SHP77 (cell line): ENCODE measurements around the gene NUP153.
"Not testable (repeated sequence)": the region's sequence is repeated elsewhere in the genome, so short reads cannot be mapped to it uniquely, and the experiment has no call there.

Experiments
- DNase-seq, 2 experiments: peaks; one replicate each; lab custom pipeline; 2025; lab: John Stamatoyannopoulos, UW

NUP153 gene

DNA sequence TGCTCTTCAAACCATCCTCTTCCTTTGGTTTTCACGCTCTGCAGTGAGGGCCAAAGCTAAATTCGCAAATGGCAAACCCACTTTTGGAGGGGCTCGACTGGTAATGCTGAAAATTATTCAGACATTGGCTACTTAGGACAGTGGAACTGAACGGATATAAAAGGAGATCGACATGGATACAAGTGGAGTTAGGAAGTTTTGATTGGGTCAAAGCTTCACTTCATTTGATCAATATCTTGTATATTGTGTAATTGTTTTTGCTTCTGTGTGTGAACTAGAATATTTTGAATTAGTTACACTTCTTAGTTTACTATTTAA lies 105.4 kb downstream of the NUP153 start:
- no peak for DNase-seq

DNA sequence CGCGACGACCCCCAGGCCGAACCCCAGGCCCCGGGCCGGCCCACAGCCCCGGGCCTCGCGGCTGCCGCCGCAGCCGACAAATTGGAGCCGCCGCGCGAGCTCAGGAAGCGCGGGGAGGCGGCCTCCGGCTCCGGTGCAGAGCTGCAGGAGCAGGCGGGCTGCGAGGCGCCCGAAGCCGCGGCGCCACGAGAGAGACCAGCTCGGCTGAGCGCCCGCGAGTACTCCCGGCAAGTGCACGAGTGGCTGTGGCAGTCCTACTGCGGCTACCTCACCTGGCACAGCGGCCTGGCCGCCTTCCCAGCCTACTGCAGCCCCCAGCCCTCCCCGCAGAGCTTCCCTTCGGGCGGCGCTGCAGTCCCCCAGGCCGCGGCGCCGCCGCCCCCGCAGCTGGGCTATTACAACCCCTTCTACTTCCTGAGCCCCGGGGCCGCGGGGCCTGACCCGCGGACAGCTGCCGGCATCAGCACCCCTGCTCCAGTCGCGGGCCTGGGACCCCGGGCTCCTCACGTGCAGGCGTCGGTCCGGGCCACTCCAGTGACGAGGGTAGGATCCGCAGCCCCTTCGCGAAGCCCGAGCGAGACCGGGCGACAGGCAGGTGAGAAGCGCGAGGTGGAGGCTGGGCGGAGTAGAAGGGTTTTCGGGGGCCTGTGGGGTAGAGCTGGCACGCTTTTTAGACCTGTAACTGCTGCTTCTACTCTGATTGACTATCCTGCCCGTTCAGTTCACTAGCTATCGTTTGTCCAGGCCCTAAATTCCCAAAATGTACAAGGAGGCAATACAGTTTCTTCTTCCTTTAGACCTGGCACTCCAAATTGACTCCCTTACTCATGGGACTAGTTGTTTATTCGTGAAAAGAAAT lies 106.0 kb downstream of the NUP153 start:
- DNase-seq: peak in 1 of 2 experiments; percentile 34

- DNase-seq: peak; percentile 77 to 89
These were observed 106.7 kb downstream of the NUP153 start, which contains the start of gene FAM8A1 for GRCh38 chr6:17599877-17600526. TSS of gene FAM8A1 (plus strand) at chr6:17600302. CDS start at chr6:17600410, 108 bp downstream.

DNA sequence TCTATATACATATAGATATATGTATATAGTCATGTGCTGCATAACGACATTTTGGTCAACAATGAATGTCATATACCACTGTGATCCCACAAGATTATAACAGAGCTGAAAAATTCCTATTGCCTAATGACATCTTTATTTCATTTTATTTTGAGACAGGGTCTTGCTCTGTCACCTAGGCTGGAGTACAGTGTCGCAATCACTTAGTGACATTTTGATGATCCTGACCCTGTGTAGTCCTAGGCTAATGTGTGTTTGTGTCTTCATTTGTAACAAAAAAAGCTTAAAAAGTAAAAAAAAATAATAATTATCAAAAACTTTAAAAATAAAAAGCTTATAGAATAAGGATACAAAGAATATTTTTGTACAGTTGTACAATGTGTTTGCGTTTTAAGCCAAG lies 110.6 kb downstream of the NUP153 start:
- DNase-seq: no peak

GRCh38 chr6:17593246-17593645 lies 113.5 kb downstream of the NUP153 start:
- DNase-seq: no peak

DNA sequence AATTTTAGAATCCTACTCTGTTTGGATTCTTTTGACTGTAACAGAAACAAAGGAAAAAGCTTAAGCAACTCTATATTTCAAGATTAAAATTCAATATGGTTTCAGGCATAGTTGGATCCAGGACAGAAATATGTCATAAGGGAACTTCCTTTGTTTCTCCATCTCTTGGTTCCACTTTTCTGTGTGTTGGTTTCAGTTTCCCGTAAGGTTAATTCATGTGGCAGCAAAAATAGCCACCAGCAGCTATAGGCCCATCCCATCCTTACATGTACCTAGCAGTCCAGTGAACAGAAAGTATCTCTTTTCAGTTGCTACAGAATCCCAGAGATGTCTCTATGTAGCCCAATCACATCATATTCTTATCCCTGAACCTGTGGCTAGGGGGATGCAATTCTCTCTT lies 115.4 kb downstream of the NUP153 start:
- DNase-seq: no peak

DNA sequence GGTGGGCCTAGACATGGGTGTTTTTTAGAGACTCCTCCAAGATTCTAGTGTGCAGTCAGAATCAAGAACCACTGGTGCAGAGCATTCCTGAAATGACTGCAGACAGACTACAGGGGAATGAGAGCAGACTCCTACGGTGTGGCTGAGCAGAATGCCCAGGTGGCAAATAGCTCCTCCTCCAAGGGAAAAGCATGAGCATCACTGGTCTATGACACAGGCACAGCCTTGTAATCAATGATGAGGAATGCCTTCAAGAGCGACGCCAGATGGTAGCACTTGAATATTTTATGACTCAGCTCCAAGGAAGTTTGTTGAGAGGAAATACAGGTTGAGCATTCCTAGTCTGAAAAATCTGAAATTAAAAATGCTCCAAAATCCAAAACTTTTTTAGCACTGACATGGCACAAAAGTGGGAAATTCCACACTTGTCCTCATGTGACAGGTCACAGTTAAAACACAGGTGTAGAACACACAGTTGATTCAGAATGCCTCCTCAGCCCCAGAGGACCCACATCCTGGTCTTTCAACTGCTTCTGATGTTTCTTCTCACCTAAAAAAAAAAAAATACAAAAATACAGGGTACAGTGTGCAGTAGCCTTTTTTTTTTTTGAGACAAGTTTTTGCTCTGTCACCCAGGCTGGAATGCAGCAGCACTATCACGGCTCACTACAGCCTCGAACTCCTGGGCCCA lies 117.2 kb downstream of the NUP153 start:
- DNase-seq: peak; percentile 37 to 51

- no peak for DNase-seq
These were observed 118.7 kb downstream of the NUP153 start for GRCh38 chr6:17588011-17588410.

GRCh38 chr6:17586623-17587022 lies 120.1 kb downstream of the NUP153 start:
- DNase-seq: not testable (repeated sequence)

GRCh38 chr6:17585766-17586490 lies 120.8 kb downstream of the NUP153 start:
- DNase-seq: no peak

- DNase-seq: peak; percentile 48 to 61
These were observed 122.4 kb downstream of the NUP153 start for GRCh38 chr6:17584241-17584803.

GRCh38 chr6:17583811-17584210 lies 122.9 kb downstream of the NUP153 start:
- no peak for DNase-seq

DNA sequence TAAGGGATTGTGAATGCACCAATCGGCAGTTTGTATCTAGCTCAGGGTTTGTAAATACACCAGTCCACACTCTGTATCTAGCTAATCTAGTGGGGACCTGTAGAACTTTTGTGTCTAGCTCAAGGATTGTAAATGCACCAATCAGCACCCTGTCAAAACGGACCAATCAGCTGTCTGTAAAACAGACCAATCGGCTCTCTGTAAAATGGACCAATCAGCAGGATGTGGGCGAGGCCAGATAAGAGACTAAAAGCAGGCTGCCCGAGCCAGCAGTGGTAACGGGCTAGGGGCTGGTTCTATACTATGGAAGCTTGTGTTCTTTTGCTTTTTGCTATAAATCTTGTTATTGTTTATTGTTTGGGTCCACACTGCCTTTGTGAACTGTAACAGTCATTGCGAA lies 125.4 kb downstream of the NUP153 start:
- DNase-seq: not testable (repeated sequence)

- DNase-seq: peak in 1 of 2 experiments; percentile 44
These were observed 126.1 kb downstream of the NUP153 start for GRCh38 chr6:17580518-17581048.

GRCh38 chr6:17577059-17577458 lies 129.7 kb downstream of the NUP153 start:
- no peak for DNase-seq

GRCh38 chr6:17574866-17575560 lies 131.7 kb downstream of the NUP153 start:
- no peak for DNase-seq

- no peak for DNase-seq
These were observed 141.3 kb downstream of the NUP153 start for GRCh38 chr6:17565399-17565798.
